ENCODE data around the gene ARHGAP21. TPM values are rescaled to one million over a fixed set of nuclear protein-coding genes. Genes with fewer than 3 reads are reported as not detected.
"Not testable (repeated sequence)": the region's sequence is repeated elsewhere in the genome, so short reads cannot be mapped to it uniquely, and the experiment has no call there.

The ARHGAP21 gene
- total RNA-seq, 1 donor from 2014 or later: 88.0 TPM

GRCh38 chr10:24759672-24760071, 36.0 kb upstream of the ARHGAP21 start:
- Mint-ChIP-seq H3K36me3 (ENCODE audit: insufficient read depth) (peaks cover 1% of the 10 kb centered on the region), H3K9me3 (ENCODE audit: low read depth) (peaks cover 15% of the 10 kb centered on the region), H3K27me3 (no peaks in the 10 kb centered on the region), H3K4me1 (ENCODE audit: low read depth) (peaks cover 10% of the 10 kb centered on the region), H3K4me3 (ENCODE audit: low read depth) (no peak overlapping the region), H3K27ac (no peak overlapping the region)
- no peak for DNase-seq (ENCODE audit: low spot score, unreplicated experiment)
- TF ChIP-seq CTCF (IDR thresholded peaks at IDR 0.05; ENCODE audit: unreplicated experiment): no peak

GRCh38 chr10:24758254-24758653, 34.6 kb upstream of the ARHGAP21 start:
- not testable (repeated sequence) for H3K27ac Mint-ChIP-seq; H3K4me3 Mint-ChIP-seq (ENCODE audit: low read depth); H3K36me3 Mint-ChIP-seq (ENCODE audit: insufficient read depth); DNase-seq (ENCODE audit: low spot score, unreplicated experiment); H3K27me3 Mint-ChIP-seq; H3K4me1 Mint-ChIP-seq (ENCODE audit: low read depth)
- H3K9me3 Mint-ChIP-seq (ENCODE audit: low read depth): peaks cover 11% of the 10 kb centered on the region

DNA sequence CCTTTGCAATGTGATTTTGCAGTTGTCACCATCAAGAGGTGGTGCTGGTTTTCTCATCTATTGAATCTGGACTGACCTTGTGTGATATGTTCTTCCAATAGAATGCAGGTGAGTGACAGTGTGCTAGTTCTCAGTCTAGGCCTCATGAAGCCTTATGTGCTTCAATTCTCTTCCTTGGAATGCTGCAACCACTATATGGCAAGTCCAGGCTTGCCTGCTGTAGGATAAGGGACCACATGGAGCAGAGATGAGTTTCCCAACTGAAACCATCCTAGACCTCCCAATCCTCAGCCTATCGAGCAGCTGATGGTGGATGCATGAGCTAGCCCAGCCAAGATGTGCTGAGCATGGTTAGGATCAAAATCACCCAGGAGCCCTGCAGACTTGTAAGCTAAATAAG, 32.6 kb upstream of the ARHGAP21 start:
- no peak for TF ChIP-seq CTCF (IDR thresholded peaks at IDR 0.05; ENCODE audit: unreplicated experiment)
- Mint-ChIP-seq H3K27me3 (no peaks in the 10 kb centered on the region), H3K9me3 (ENCODE audit: low read depth) (peaks cover 5% of the 10 kb centered on the region), H3K4me3 (ENCODE audit: low read depth) (no peak overlapping the region), H3K36me3 (ENCODE audit: insufficient read depth) (no peaks in the 10 kb centered on the region), H3K27ac (no peak overlapping the region), H3K4me1 (ENCODE audit: low read depth) (no peaks in the 10 kb centered on the region)
- DNase-seq (ENCODE audit: low spot score, unreplicated experiment): no peak

- Mint-ChIP-seq H3K4me1 (ENCODE audit: low read depth) (no peaks in the 10 kb centered on the region), H3K9me3 (ENCODE audit: low read depth) (no peaks in the 10 kb centered on the region), H3K4me3 (ENCODE audit: low read depth) (no peak overlapping the region), H3K36me3 (ENCODE audit: insufficient read depth) (no peaks in the 10 kb centered on the region), H3K27me3 (no peaks in the 10 kb centered on the region), H3K27ac (no peak overlapping the region)
- no peak for TF ChIP-seq CTCF (IDR thresholded peaks at IDR 0.05; ENCODE audit: unreplicated experiment)
- DNase-seq (ENCODE audit: low spot score, unreplicated experiment): no peak
Observed at GRCh38 chr10:24751716-24752115, 28.0 kb upstream of the ARHGAP21 start.

DNA sequence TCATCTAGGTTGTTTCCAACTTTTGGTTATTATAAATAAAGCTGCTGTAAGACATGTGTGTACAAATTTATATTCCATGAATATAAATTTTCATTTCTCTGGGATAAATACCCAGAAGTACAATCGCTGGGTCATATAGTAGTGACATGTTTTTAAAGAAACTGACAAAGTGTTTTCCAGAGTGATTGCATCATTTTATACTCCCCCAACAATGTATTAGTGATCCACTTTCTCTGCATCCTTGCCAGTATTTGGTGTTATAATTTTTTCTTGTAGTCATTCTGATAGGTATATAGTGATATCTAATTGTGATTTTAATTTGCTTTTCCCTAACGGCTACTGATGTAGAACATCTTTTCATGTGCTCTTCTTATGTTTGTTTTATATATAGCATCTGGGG, 27.0 kb upstream of the ARHGAP21 start:
- no peak for TF ChIP-seq CTCF (IDR thresholded peaks at IDR 0.05; ENCODE audit: unreplicated experiment)
- no peaks in the 10 kb centered on the region for H3K27me3 Mint-ChIP-seq
- no peaks in the 10 kb centered on the region for H3K36me3 Mint-ChIP-seq (ENCODE audit: insufficient read depth)
- H3K4me1 Mint-ChIP-seq (ENCODE audit: low read depth): no peaks in the 10 kb centered on the region
- H3K9me3 Mint-ChIP-seq (ENCODE audit: low read depth): no peaks in the 10 kb centered on the region
- H3K27ac Mint-ChIP-seq: no peak overlapping the region
- H3K4me3 Mint-ChIP-seq (ENCODE audit: low read depth): no peak overlapping the region
- no peak for DNase-seq (ENCODE audit: low spot score, unreplicated experiment)

DNA sequence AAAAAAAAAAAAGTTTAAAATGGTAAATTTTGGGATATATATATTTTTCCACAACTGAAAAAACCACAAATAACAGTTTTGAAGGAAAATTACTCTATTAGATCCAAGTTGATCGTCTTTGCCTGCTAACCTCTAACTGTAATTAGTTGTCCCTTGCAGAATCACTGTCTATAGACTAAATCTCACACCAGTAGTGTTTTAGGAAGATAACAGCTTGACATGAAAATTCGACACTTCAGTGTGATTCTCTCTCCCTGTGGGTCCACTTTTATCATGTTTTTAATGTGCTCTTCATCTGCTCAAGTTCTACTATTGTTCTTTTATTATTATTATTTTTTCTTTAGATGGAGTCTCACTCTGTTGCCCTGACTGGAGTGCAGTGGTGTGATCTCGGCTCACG, 24.5 kb upstream of the ARHGAP21 start:
- Mint-ChIP-seq H3K4me1 (ENCODE audit: low read depth) (no peaks in the 10 kb centered on the region), H3K27ac (no peak overlapping the region), H3K9me3 (ENCODE audit: low read depth) (no peaks in the 10 kb centered on the region), H3K36me3 (ENCODE audit: insufficient read depth) (no peaks in the 10 kb centered on the region), H3K4me3 (ENCODE audit: low read depth) (no peak overlapping the region), H3K27me3 (no peaks in the 10 kb centered on the region)
- TF ChIP-seq CTCF (IDR thresholded peaks at IDR 0.05; ENCODE audit: unreplicated experiment): no peak
- no peak for DNase-seq (ENCODE audit: low spot score, unreplicated experiment)
